Astrocyte of the spinal cord (primary cell): ENCODE results near the gene CCDC150.

Experiments used
- DNase-seq: peaks from one replicate; pipeline ENCODE4 v3.0.0; 2011; ENCODE audit warnings: low read depth, low spot score
- H3K4me3 ChIP-seq: 2 replicates; pipeline ENCODE4 v1.5.1; 2011; ENCODE audit warnings: low read depth, mild to moderate bottlenecking, low read length, moderate library complexity
- CTCF ChIP-seq: IDR thresholded peaks from 2 replicates; pipeline ENCODE4 v1.5.1; 2012; ENCODE audit warnings: low read depth, mild to moderate bottlenecking, low read length, inconsistent platforms
- in situ Hi-C: cut with HindIII; loops from 2 replicates; pipeline ENCODE4 v1.10.0; 2017; ENCODE audit warnings: low sequenced_read_pairs

CCDC150 gene

GRCh38 chr2:196748123-196748522 is 108.6 kb downstream of the CCDC150 start:
- TF ChIP-seq CTCF = no peak
- in situ Hi-C loops = no loop called here
- H3K4me3 ChIP-seq = no peak overlapping the region
- DNase-seq = no peak

- TF ChIP-seq CTCF = no peak
- no peak overlapping the region for H3K4me3 ChIP-seq
- DNase-seq = no peak
- in situ Hi-C loops = no loop called here
These were observed 110.9 kb downstream of the CCDC150 start for GRCh38 chr2:196750291-196750923.

- in situ Hi-C loops = no loop called here
- no peak overlapping the region for H3K4me3 ChIP-seq
These were observed 111.6 kb downstream of the CCDC150 start for GRCh38 chr2:196750977-196751631.

GRCh38 chr2:196758474-196759377 is 119.2 kb downstream of the CCDC150 start:
- TF ChIP-seq CTCF = peak; percentile 21
- DNase-seq = peak; percentile 44
- in situ Hi-C loops = no loop called here
- H3K4me3 ChIP-seq = no peak overlapping the region

More at GRCh38 chr2:196750977-196751631, 111.6 kb downstream of the CCDC150 start:
- TF ChIP-seq CTCF = peak; percentile 90
- peak; percentile 67 for DNase-seq

GRCh38 chr2:196759378-196759706 is 119.8 kb downstream of the CCDC150 start:
- no peak overlapping the region for H3K4me3 ChIP-seq
- DNase-seq = no peak
- in situ Hi-C loops = no loop called here
- TF ChIP-seq CTCF = no peak

- in situ Hi-C loops = no loop called here
- TF ChIP-seq CTCF = no peak
- no peak overlapping the region for H3K4me3 ChIP-seq
- DNase-seq = no peak
These were observed 127.6 kb downstream of the CCDC150 start for GRCh38 chr2:196767101-196767500.
